Gastroesophageal sphincter (tissue), 4 donors: ENCODE results near the gene TCL1A. TPM values are rescaled to one million over a fixed set of nuclear protein-coding genes. Genes with fewer than 3 reads are reported as not detected.

Source experiments
- ATAC-seq: fragments of 150-250 bp; one replicate; pipeline ENCODE4 v1.9.1; 2016; ENCODE audit warnings: mild to moderate bottlenecking, moderate library complexity
- H3K27ac ChIP-seq, 4 donors: fragments of 200-600 bp; sonication (generic) in 3 of 4; 1 replicate in 3 of 4; 2 replicates in 1 of 4; pipeline ENCODE4 v1.5.1; 2016 to 2019
- H3K27me3 ChIP-seq: fragments of 200-600 bp; sonication (generic); one replicate; pipeline ENCODE4 v1.5.1; 2019
- H3K36me3 ChIP-seq, 2 donors: fragments of 200-600 bp; sonication (generic); one replicate each; pipeline ENCODE4 v1.5.1; 2019; ENCODE audit warnings: control low read depth in 1 of 2
- H3K4me1 ChIP-seq, 3 donors: fragments of 200-600 bp; sonication (generic); 1 replicate in 2 of 3; 2 replicates in 1 of 3; pipeline ENCODE4 v1.5.1; 2016 to 2019; ENCODE audit warnings: control low read depth in 2 of 3
- H3K4me3 ChIP-seq, 2 donors: fragments of 200-600 bp; sonication (generic); one replicate each; pipeline ENCODE4 v1.5.1; 2019; ENCODE audit warnings: mild to moderate bottlenecking in 1 of 2, moderate library complexity in 1 of 2
- H3K9me3 ChIP-seq, 3 donors: fragments of 200-600 bp; sonication (generic); one replicate each; pipeline ENCODE4 v1.5.1; 2017 to 2019; ENCODE audit warnings: control low read depth in 2 of 3
- EP300 ChIP-seq: sonication (generic); formaldehyde crosslinking; IDR thresholded peaks from one replicate; pipeline ENCODE4 v1.6.1; 2017; ENCODE audit warnings: antibody characterized with exemption, mild to moderate bottlenecking
- POLR2A ChIP-seq, 2 donors: fragments of 450-650 bp; IDR thresholded peaks; one replicate each; pipeline ENCODE4 v1.6.1; 2017; ENCODE audit warnings: antibody characterized with exemption in 2 of 2, mild to moderate bottlenecking in 2 of 2, moderate library complexity in 1 of 2
- POLR2AphosphoS5 ChIP-seq: sonication (generic); formaldehyde crosslinking; IDR thresholded peaks from one replicate; pipeline ENCODE4 v1.6.1; 2017; ENCODE audit warnings: antibody characterized with exemption
- WGBS, 2 donors: methylation state at CpG; one replicate each; pipeline ENCODE4 v1.1.5; 2018; ENCODE audit warnings: low coverage in 1 of 2; 5-methylcytosine and 5-hydroxymethylcytosine counted together
- total RNA-seq, 4 donors: library from RNA; depleted of rRNA; stranded (reverse); fragments of >200 nt; gene quantifications; one replicate each; pipeline ENCODE4 v1.1.0, GENCODE V29; 2016
- TF ChIP-seq, protein P1 (sequence below), 4 experiments: fragments of 200-600 bp in 2 of 4; fragments of 450-650 bp in 2 of 4; sonication (generic) in 1 of 4; IDR thresholded peaks; one replicate each; pipeline ENCODE4 v1.5.1; 2017 to 2019; ENCODE audit warnings: antibody characterized with exemption in 4 of 4, mild to moderate bottlenecking in 2 of 4, moderate library complexity in 2 of 4

The TCL1A gene
- total RNA-seq, 4 donors from 2014 or later = not detected

- WGBS, 2 donors = 51 to 54% methylated on average over 3 of the region's 3 CpGs
- no peak overlapping the region for H3K4me3 ChIP-seq
- H3K9me3 ChIP-seq = no peaks in the 10 kb centered on the region
- H3K36me3 ChIP-seq = no peaks in the 10 kb centered on the region
- no peak for ATAC-seq
- no peaks in the 10 kb centered on the region for H3K4me1 ChIP-seq
- TF ChIP-seq, protein P1, sequence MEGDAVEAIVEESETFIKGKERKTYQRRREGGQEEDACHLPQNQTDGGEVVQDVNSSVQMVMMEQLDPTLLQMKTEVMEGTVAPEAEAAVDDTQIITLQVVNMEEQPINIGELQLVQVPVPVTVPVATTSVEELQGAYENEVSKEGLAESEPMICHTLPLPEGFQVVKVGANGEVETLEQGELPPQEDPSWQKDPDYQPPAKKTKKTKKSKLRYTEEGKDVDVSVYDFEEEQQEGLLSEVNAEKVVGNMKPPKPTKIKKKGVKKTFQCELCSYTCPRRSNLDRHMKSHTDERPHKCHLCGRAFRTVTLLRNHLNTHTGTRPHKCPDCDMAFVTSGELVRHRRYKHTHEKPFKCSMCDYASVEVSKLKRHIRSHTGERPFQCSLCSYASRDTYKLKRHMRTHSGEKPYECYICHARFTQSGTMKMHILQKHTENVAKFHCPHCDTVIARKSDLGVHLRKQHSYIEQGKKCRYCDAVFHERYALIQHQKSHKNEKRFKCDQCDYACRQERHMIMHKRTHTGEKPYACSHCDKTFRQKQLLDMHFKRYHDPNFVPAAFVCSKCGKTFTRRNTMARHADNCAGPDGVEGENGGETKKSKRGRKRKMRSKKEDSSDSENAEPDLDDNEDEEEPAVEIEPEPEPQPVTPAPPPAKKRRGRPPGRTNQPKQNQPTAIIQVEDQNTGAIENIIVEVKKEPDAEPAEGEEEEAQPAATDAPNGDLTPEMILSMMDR (IDR thresholded peaks at IDR 0.05) = no peak
- TF ChIP-seq EP300 (no peak), POLR2AphosphoS5 (no peak), POLR2A (IDR thresholded peaks at IDR 0.05) (no peak)
- no peak overlapping the region for H3K27ac ChIP-seq
- peaks cover 45% of the 10 kb centered on the region for H3K27me3 ChIP-seq
Observed at GRCh38 chr14:95703805-95704204, 10.1 kb downstream of the TCL1A start.

DNA sequence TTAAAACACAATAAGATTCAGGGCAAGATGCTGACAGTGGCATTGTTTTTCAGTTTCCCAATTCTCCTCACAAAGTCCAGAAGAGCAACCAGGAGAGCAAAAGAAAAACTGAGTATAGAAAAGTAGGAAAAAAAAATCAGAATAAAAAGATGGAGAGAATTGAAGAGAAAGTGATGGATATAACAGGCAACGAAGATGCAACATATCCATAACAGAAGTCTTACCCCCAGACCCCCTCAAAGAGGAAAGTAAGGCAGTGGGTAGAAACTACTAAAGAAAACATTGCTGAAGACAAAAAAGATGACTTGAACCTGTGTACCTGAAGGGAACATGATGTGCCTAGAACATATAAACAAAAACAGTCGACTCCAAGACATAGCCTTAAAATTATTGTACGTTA is 10.6 kb downstream of the TCL1A start:
- Histone ChIP-seq H3K27me3 (peaks cover 45% of the 10 kb centered on the region), H3K27ac (no peak overlapping the region), H3K4me1 (no peaks in the 10 kb centered on the region), H3K4me3 (no peak overlapping the region), H3K9me3 (no peaks in the 10 kb centered on the region), H3K36me3 (no peaks in the 10 kb centered on the region)
- TF ChIP-seq, protein P1 (IDR thresholded peaks at IDR 0.05) = no peak
- TF ChIP-seq POLR2AphosphoS5 (no peak), POLR2A (IDR thresholded peaks at IDR 0.05) (no peak), EP300 (no peak)
- no peak for ATAC-seq
- WGBS, 2 donors = 66 to 70% methylated on average over 3 of the region's 3 CpGs

DNA sequence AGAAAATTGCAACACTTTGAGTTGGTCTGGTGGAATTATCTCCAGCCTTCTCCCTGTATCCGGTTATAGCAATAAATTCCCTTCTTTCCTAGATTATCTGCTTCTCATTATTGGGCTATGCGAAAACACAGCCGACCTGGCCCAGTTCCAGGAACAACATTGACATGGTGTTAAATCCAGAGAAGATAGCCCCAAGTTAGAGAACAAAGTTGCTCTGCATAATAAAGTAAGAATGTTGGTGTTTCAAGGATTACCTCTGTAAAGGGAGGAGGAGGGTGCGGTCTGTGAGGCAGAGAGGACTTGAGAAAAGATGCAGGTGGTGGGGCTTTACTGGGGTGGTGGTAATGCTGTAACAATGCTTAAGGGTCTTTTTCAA is 12.1 kb downstream of the TCL1A start:
- Histone ChIP-seq H3K27ac (no peak overlapping the region), H3K4me3 (no peak overlapping the region), H3K36me3 (no peaks in the 10 kb centered on the region), H3K9me3 (no peaks in the 10 kb centered on the region), H3K27me3 (peaks cover 53% of the 10 kb centered on the region), H3K4me1 (no peaks in the 10 kb centered on the region)
- no peak for ATAC-seq
- TF ChIP-seq POLR2A (IDR thresholded peaks at IDR 0.05) = no peak
- no peak for TF ChIP-seq EP300
- TF ChIP-seq POLR2AphosphoS5 = no peak
- TF ChIP-seq, protein P1 (IDR thresholded peaks at IDR 0.05) = no peak
- 27 to 51% methylated on average over 3 to 4 of the region's 4 CpGs for WGBS, 2 donors

DNA sequence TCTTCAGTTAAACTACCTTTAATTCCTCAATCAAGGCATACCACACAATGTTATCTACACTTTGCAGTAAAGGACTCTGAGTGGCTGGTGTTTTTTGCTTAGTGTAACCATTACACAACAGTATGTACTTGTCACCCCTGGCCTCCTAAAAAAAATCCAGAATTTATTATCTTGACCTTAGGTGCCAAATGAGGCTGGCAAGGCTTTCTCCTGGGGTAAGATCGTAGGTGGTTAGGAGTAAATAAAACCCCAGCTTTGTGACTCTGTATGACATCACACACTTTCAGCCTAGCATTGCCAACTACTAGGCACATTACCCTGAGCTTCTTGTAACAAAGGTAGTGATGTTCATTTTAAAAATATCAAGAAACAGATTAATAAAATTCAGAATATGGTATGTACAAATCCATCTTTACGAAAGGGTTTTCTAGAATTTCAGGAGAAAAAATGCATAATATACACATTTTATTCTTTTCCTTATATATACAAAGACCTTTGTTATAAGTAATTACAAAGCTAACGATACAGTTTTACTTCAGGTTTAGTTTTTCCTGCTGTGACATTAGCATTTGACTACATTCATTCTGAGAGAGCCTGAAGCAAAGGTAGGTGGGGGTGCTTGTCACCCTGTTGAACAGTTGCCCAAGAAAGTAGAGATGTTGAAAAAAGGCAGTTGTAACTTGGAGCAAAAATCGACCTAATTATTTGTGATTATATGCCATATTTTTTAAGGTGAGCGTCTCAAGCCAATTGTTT is 13.5 kb downstream of the TCL1A start:
- H3K27me3 ChIP-seq = peaks cover 62% of the 10 kb centered on the region
- no peak overlapping the region for H3K27ac ChIP-seq
- H3K4me1 ChIP-seq = no peaks in the 10 kb centered on the region
- ATAC-seq = no peak
- H3K9me3 ChIP-seq = no peaks in the 10 kb centered on the region
- WGBS, 2 donors = 32 to 50% methylated on average over 5 of the region's 5 CpGs
- no peaks in the 10 kb centered on the region for H3K36me3 ChIP-seq
- TF ChIP-seq, protein P1 (IDR thresholded peaks at IDR 0.05) = no peak
- TF ChIP-seq POLR2AphosphoS5 (no peak), POLR2A (IDR thresholded peaks at IDR 0.05) (no peak), EP300 (no peak)
- H3K4me3 ChIP-seq = no peak overlapping the region

DNA sequence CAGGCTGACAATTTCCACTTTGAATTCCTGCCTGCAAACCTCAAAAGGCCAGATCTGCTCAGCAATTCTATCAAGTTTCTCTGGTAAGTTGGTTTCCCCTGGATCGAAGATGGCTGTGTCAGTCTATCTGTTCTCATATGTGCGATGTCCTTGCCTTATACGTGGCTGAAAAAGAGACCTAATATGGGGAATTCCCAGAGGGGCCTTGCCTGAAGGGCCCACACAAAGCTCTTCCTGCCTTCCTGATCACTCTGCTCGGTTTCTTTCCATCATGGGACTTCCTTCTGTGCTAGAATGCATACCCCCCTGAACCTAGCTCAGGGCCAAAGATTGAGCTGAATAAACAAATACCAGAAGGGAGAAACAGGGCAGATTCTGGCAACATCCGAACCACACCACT is 14.5 kb downstream of the TCL1A start:
- ATAC-seq = no peak
- Histone ChIP-seq H3K9me3 (no peaks in the 10 kb centered on the region), H3K27ac (no peak overlapping the region), H3K4me3 (no peak overlapping the region), H3K36me3 (no peaks in the 10 kb centered on the region), H3K27me3 (peaks cover 67% of the 10 kb centered on the region), H3K4me1 (no peaks in the 10 kb centered on the region)
- WGBS, 2 donors = 54 to 55% methylated on average over 5 of the region's 5 CpGs
- TF ChIP-seq EP300 = no peak
- TF ChIP-seq POLR2AphosphoS5 = no peak
- TF ChIP-seq, protein P1 (IDR thresholded peaks at IDR 0.05) = no peak
- TF ChIP-seq POLR2A (IDR thresholded peaks at IDR 0.05) = no peak
